NCI-H1930 (cell line): ENCODE data around the gene HOXD10.

ENCODE experiments used
- DNase-seq, 2 experiments: peaks; one replicate each; lab custom pipeline; 2025; lab: John Stamatoyannopoulos, UW

HOXD10 gene

DNA sequence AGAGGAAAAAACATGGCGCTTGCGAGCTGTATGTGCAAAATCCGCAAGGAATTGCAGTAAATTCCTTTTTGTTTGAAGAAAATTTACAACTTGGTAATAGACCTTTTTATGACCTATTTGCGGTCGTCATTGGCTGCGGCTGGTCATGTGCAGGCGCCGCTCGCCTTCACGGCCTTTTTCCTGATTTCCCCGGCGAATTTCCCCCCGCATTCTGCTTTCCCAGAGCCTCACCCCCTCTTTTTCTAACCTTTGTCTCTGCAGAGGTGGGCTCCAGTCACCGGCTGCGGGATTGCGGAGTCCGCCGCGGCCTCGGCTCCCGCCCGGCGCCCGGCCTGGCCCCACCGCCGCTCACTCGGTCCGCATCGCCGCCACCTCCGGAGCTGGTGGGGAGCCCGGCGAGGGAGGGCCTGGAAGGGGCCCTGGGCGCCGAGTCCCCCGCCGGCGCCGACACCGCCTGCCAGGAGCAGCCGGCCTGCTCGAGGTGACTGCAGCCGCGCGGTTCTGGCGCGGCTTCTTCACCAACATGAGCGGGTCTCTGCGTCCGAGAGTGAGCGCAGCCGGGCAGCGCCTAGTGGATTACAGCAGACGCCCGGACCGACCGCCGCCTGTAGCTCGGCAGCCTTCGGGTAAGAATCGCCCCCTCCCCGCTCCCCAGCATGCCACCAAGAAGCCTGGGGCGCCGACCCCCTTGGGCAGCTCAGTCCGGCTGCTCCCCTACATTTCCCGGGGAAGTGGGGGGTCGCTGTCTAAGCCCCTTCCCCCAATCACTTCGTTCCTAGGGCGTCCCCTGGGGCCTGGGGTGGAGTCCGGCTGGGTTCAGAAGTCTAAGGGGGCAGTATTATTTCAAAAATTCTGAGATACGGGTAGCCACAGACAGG lies 20.0 kb downstream of the HOXD10 start:
- peak; percentile 37 to 51 for DNase-seq

DNA sequence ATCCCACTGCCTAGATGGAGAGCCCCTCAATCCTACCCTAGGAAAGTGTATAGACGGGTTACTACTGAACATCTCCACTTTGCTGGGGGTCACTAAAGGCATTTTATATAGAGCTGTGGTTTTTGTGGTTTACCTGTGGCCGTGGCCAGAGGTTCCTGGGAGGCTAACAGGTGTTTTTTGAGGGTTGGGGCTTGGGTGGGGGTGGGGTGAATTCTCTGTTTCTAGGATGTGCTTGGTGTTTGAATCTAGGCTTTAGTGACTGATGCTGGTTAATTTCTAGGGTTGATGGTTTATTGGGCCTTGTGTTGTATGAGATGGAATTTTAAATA lies 20.6 kb downstream of the HOXD10 start:
- DNase-seq = no peak

DNA sequence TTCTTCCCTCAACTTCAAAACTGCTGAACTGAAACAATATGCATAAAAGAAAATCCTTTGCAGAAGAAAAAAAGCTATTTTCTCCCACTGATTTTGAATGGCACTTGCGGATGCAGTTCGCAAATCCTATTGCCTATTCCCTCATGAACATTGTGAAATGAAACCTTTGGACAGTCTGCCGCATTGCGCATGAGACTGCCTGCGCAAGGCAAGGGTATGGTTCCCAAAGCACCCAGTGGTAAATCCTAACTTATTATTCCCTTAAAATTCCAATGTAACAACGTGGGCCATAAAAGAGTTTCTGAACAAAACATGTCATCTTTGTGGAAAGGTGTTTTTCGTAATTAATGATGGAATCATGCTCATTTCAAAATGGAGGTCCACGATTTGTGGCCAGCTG lies 21.3 kb downstream of the HOXD10 start:
- no peak for DNase-seq

DNA sequence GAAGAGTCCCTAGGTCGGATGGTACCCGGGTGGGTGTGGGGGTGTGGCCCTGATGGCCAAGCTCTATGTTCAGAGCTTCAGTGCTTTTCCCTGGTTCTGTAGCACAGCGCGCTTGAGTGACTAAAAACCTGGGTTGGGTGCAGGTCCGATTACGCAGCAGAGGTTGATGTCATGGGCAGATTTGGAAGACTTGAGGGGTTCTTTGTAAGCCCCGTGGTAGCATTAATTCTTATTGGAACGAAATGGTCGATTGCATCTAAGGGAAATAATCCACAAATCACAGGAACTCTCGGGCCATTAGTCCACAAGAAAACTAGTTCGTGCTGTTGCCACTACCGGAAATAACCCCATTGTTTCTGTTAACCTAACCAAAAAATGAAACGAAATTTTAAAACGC lies 21.9 kb downstream of the HOXD10 start:
- peak; percentile 46 to 48 for DNase-seq

DNA sequence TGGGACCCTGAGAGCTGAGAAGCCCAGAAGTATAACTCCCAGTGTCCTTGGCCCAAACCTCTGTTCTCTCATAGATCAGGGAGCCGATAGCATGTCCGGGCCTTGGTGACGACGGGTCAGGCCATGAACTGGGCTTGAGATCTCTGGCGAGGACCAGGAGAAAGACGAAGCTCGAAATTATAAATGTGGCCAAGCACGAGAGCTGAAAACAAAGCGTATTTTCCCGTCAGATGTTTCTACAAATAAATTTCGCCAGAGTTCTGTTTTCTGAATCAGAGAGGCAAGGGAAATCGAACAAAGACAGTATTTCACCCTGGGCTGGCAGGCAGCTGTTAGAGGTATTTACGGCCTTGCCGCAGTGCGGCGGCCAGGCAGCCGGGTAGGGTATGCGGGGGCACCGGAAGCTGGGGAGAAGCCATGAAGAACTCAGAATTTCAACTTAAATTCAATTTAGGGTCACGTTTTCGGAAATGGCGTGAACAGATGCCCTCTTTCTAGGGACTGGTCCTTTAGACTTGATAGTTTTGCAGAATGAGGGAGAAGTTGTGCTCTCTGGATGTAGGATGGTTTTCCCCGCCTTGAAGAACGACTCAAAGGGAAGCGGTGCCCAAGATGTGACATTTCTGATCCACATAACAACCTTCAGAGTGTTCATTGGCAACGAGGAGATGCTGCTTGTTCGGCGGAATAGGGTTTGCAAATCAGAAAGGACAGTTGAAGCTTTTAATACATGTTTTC lies 22.5 kb downstream of the HOXD10 start:
- DNase-seq = no peak

DNA sequence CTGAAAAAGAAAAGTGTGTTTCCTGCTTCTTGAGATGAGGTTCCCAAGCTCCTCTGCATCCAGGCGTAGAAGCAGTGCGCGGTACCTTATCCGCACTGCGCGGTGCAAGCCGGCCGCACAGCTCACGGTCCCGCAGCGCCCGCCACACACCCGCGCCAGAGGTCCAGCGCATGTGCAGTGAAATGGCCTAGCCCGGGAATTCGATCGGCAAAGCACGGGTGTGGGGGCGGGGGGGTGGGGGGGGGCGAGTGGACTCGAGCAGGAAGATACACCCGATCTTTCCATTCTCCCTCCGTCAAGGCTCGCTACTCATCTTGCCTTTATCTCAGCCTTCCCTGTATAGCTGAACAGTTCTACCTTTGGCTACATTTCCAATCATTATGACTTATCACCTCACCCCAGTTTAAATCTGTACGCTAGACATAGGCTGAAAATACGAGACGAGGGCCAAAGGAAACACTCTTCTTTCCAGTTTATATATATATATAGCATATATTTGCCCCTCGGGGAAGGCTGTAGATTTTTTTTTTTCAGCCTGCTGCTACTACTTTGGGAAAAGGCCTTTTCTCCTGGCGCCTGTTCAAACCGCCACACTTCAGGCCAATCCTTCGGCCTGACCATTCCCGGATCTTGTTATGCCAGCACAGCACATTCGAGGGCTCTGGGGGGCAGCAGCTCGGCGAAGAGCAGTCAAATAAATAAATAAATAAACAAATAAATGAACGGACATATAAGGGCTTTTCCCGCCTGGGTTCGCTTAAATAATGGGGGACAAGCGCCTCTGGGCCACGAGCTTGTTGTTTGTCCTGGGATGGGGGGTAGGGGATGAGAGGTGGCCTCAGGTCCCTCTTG lies 23.3 kb downstream of the HOXD10 start:
- peak; percentile 70 to 75 for DNase-seq

DNA sequence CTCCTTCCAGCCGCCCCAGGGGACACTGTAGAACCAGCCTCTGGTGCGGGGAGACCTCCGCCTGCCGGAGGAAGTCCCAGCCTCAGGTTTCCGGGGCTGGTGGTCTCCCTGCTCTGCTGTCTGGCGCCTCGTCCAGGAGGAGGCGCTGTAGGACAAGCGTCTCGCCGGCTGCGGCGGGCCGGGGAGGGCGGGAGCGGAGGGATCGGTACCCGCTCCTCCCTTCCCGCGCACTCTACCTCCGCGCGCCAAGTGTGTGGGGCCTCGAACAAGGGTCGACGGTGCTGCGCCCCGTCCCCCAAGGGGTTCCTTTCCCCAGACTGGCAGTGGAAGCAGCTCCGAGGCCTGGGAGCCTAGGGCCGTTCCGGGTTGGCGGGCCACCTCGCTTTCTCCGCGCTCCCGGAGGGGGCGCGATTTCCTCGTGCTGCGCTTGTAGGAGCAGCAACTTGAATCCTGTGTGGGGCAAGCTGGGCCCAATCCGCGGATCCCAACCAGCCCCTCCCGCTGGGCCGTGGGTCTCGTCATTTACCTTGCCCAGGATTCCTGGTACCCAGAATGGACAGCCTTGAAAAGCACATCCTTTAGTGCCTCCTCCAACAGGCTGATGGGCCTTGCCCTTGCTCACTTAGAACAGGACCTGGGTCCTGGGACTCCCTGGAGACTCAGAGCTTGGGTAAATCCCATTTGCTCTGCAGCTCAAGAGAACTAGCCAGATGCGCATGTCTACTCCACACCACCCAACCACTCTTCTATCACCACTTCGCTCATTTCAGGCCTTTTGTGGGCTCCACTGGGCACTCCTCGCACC lies 24.1 kb downstream of the HOXD10 start:
- DNase-seq = peak; percentile 86 to 91

DNA sequence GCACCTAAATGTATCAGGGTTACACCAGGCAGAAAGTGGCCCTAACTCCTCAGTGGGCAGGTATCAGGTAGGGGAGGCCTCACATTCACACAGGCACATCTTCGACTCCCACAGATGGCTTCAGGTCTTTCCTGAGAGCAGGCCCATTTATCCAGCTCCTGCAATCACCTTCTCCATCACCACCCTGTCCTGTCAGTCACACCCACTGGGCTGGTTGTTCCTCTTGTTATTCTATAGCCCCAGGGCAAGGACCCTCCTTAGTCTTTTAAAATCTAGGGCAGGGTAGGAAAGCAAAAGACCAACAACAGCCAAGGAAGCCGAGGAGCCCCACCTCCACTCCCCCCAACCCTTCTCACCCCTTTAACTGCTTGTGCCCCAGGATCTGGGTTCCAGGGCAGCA lies 25.7 kb downstream of the HOXD10 start:
- no peak for DNase-seq

DNA sequence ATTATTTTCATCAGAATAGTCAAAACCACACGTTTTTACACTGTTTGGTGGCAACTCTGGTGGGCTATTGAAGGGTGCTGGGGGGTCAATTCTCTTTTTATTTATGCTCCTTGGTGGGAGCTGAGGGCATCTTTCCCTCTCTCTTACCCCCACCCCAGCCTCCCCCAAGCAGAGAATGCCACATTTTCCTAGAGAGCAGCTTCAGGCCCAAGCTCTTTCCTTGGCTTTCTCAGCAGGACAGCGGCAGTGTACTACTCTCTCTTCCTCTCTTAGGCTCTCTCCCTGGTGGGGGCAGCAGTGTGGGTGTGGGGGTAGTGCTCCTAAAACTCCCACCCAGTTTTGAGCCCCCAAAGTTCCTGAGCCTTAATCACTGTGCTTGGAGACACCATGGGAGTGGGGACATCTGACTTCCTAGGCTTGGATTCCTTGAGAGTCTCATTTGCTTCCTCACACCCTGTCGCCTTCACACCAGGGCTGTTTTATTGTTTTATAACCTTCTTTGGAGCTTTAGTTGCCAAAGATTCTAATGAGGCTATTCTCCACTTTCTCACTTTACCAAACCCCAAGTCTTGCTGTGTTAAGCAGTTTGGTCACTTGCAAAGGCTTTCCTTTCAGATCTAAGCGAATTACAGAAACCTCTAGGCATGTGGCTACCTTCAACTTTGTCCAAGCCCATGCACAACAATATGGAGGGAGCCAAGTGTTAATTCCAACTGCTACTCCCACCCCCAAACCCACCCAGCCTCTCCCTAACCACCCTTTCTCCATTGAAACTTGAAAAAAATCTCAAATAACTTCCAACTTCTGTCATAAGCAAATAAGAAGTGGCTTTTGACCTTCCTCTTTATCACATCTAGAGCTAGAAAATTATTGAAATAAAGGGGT lies 28.7 kb downstream of the HOXD10 start:
- no peak for DNase-seq

DNA sequence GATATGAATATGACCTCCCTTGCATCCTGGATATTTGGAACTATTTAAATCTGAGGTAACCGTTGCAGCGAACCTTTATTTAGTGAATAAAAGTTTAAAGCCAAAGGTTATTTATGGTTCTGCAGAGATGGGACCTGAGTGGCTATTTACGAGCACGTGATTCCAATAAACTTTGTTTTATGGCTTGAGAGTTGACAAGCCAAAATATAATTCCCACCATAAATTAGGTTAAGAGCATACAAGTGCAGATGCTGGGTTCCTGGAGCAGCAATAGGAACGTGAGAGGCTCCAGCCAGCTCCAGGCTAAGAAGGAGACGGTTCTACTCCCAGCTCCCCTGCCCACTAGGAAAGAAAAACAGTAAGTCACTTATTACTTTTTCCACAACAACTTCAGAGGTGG lies 29.5 kb downstream of the HOXD10 start:
- DNase-seq = no peak

DNA sequence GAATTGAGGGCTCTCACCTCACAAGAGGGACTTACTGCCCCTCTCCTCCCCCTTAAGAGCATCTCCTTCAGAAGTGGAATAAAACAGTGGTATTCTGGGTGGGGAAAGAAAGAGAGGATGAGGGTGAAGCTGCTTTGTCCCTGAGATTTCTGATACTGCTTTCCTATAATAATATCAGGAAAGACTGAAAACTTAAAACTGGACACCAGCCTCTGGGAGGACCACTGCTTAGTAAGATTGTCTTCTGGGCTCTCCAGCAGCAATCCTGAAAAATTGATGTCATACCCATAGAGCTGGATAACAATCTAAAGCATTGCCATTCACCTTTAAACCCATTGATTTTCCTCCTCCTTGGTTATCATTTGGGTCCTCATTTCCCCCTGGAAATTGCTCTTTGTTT lies 30.1 kb downstream of the HOXD10 start:
- no peak for DNase-seq

DNA sequence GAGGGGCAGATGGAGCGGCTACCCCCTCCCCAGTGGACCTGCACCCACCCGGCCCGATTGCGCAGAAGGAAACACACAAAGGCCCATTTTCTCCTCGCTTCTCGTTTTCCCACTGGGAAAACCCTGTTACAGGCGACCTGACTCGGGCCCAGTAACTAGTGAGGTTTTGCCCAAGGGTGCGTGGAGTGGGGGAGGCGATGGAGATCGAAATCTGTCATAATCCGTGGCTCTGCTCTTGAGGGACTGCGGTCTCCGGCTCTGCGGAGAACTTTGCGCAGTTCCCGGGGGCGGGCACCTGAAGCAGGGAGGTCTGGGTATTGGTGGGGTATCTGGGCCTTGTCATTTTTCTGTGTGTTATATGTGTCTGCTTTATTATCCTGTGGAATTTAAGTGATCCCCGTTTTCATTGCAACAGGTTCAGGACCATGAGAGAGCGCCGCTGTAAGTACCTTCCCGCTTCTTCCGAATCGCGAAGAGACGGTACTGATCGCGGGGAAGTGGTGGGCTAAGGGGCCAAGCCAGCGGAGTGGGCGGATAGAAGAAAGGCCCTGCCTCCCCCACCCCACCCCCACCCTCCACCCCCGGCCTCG lies 30.7 kb downstream of the HOXD10 start:
- no peak for DNase-seq

DNA sequence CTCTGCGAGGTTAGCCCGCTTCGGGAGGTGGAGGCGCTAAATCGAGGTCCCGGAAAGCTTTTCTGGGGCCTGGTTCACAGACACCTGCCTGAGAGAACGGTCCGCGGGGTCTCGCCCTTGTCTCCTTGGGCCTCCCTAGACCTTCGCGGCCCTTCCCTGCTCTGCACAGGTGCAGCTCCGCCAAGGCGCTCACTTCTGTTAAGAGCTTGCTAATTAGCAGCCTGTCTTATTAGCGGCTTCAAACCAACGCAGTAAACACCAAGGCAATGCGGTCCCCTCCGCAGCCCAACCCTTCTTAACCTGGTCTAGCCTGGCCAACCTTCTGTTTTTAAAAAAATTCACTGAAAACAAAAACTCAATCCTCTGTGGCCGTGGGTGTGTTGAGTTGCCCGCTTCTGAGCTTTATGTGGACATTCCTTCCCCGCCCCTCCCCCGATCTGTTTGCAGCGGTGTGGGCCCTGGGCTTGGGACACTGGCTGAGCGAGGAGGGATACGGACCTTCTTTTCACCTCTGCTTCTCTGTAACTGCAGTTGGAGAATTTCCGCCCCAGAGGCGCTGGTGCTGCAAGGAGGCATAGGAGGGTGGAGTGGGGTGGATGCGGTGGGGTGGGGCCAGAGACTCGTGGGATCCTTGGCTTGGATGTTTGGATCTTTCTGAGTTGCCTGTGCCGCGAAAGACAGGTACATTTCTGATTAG lies 31.4 kb downstream of the HOXD10 start:
- no peak for DNase-seq

DNA sequence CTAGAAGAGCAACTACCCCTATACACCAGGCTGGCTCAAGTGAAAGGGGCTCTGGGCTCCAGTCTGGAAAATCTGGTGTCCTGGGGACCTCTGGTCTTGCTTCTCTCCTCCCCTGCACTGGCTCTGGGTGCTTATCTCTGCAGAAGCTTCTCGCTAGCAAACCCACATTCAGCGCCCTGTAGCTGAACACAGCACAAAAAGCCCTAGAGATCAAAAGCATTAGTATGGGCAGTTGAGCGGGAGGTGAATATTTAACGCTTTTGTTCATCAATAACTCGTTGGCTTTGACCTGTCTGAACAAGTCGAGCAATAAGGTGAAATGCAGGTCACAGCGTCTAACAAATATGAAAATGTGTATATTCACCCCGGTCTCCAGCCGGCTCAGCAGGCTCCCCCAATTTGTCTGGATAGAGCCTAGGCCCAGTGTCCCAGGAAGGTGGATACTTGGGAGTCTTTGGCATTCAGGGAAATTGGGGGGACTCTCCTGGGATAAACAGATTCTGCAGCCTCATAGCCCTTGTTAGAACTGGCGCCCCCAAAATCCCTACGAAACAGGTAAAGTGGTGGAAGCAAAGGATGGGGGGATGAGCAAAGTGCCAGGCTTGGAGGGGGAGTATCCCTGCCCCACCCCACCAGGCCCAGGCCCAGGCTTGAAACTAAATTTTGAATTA lies 32.3 kb downstream of the HOXD10 start:
- no peak for DNase-seq

DNA sequence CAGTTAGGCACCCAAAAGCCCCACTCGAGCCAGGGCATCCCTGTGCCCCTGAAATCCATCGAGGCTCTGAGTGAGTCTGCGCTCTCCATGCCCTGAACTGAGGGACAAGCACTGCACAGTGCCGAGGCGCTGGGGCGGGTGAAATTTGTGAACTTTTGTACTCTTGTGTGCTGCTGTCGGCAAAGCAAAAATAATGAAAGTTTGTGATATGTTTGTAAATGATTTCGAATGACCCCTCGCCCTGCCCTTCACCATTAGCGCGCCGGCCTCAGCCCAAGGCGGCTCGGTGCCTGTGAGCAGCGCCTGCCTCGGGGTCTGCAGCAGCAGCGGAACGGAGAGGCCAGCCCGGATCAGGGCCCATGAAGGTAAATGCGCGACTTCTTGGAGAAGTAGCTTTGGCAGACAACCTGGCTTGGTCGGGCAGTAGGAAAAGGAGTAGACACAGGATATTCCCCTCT lies 32.9 kb downstream of the HOXD10 start:
- no peak for DNase-seq

DNA sequence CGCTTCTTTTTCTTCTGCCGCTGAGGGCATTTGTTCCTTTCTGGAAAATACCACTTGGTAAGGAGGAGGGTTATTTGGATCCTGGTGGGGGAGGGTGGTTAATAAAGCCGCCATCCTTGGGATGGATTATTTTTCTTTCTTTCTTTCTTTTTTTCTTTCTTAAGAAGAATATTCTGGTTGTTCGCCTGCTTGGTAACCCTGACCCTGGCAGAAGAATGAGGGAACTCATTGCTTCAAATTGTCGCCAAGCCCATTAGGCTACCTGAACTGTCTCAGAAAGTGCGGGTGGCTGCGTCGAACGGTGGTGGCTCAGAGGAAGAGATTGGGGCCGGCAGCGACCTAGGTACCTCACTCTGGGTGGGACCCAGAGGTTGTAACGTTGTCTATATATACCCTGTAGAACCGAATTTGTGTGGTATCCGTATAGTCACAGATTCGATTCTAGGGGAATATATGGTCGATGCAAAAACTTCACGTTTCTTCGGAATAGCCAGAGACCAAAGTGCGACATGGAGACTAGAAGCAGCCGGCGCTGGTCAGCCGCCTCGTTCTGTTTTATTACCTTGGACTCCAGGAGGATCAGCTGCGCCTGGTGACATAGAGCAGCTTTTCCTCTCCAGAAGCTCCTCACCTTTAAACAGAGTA lies 33.5 kb downstream of the HOXD10 start:
- DNase-seq = no peak

DNA sequence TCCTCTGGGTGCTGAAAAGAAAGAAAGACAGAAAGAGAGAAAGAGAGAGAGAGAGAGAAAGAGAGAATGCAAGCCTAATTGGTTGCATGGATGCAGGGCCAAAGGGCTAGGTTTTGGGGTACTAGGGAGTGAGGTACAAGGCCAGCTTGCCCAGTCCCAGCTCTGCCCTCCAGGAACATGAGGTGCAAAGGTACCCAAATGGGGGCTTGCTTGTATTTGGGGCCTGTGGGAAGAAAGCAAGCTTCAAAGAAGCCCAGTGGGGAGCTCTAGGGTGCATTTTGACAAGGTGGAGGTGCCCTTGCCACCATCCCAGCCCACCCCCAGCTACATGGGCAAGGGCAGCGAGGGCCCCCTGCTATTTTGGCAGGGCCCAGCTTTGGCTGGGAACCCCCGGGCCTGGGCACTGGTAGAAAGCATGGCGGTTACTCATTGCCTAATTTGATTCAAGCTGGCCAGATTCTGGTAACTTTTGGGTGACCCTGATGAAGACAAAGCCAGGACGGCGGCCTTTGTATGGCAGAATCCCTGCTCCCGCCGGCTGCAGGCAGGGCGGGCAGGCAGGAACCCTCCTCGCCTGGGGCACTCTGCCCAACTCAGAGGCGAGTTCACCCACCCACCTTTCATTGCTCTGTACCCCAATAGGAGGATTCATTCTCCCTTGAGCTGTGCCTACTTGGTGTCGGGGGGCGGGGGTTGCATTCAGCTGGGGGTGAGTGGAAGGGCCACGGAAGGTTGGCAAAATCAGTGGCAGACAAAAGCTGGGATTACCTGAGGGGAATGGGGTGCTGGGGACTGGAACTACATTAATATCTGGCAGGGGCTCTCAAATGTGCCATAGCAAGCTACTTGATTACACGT lies 34.2 kb downstream of the HOXD10 start:
- no peak for DNase-seq
